Bone marrow (tissue), 2 donors: ENCODE measurements around the gene VCX3A.
"Not testable (repeated sequence)": the region's sequence is repeated elsewhere in the genome, so short reads cannot be mapped to it uniquely, and the experiment has no call there.

Source experiments
- DNase-seq, 2 donors: peaks; one replicate each; lab custom pipeline; 2025; lab: John Stamatoyannopoulos, UW

Gene VCX3A

GRCh38 chrX:6535018-6535417, at the start of gene VCX3A:
VCX3A (minus strand) TSS chrX:6535118; CDS start chrX:6534497, 621 bp downstream.
- not testable (repeated sequence) for DNase-seq

GRCh38 chrX:6574762-6575161, 39.8 kb upstream of the VCX3A start:
- DNase-seq: no peak

- no peak for DNase-seq
Observed at GRCh38 chrX:6568031-6568430, 33.1 kb upstream of the VCX3A start.

- no peak for DNase-seq
Observed at GRCh38 chrX:6558979-6559378, 24.1 kb upstream of the VCX3A start.

- no peak for DNase-seq
Observed at GRCh38 chrX:6557690-6558089, 22.8 kb upstream of the VCX3A start.

GRCh38 chrX:6550999-6551398, 16.1 kb upstream of the VCX3A start:
- no peak for DNase-seq

- no peak for DNase-seq
Observed at GRCh38 chrX:6545712-6546111, 10.8 kb upstream of the VCX3A start.

GRCh38 chrX:6526564-6527136, 8.3 kb downstream of the VCX3A start:
- DNase-seq: no peak

GRCh38 chrX:6517376-6517775, 17.5 kb downstream of the VCX3A start:
- DNase-seq: no peak

GRCh38 chrX:6506444-6506843, 28.5 kb downstream of the VCX3A start:
- DNase-seq: no peak

- DNase-seq: no peak
Observed at GRCh38 chrX:6505960-6506359, 29.0 kb downstream of the VCX3A start.

GRCh38 chrX:6500719-6501118, 34.2 kb downstream of the VCX3A start:
- DNase-seq: no peak

- DNase-seq: no peak
Observed at GRCh38 chrX:6498324-6498723, 36.6 kb downstream of the VCX3A start.
